ENCODE results near the gene FLNC.

Gene FLNC

GRCh38 chr7:128879939-128880746, 49.9 kb downstream of the FLNC start:
- DNase-seq (ENCODE audit: low read depth): no peak

GRCh38 chr7:128880791-128881457, 50.7 kb downstream of the FLNC start:
- no peak for DNase-seq (ENCODE audit: low read depth)

- no peak for DNase-seq (ENCODE audit: low read depth)
These were observed 51.4 kb downstream of the FLNC start for GRCh38 chr7:128881458-128882125.

GRCh38 chr7:128882134-128882533, 51.9 kb downstream of the FLNC start:
- DNase-seq (ENCODE audit: low read depth): no peak

- DNase-seq (ENCODE audit: low read depth): peak; percentile 51
These were observed 53.6 kb downstream of the FLNC start for GRCh38 chr7:128883622-128884448.

GRCh38 chr7:128884561-128885369, 54.6 kb downstream of the FLNC start:
- DNase-seq (ENCODE audit: low read depth): no peak

- no peak for DNase-seq (ENCODE audit: low read depth)
These were observed 55.4 kb downstream of the FLNC start for GRCh38 chr7:128885370-128886187.

GRCh38 chr7:128886391-128887168, 56.4 kb downstream of the FLNC start:
- no peak for DNase-seq (ENCODE audit: low read depth)

GRCh38 chr7:128887169-128888038, 57.2 kb downstream of the FLNC start:
- no peak for DNase-seq (ENCODE audit: low read depth)

- no peak for DNase-seq (ENCODE audit: low read depth)
These were observed 58.0 kb downstream of the FLNC start for GRCh38 chr7:128888039-128888755.

GRCh38 chr7:128888756-128889095, 58.5 kb downstream of the FLNC start:
- DNase-seq (ENCODE audit: low read depth): no peak

GRCh38 chr7:128889121-128889520, 58.9 kb downstream of the FLNC start:
- DNase-seq (ENCODE audit: low read depth): no peak

GRCh38 chr7:128890306-128891109, 60.3 kb downstream of the FLNC start:
- no peak for DNase-seq (ENCODE audit: low read depth)

GRCh38 chr7:128891110-128891941, 61.1 kb downstream of the FLNC start:
- no peak for DNase-seq (ENCODE audit: low read depth)

- DNase-seq (ENCODE audit: low read depth): no peak
These were observed 61.7 kb downstream of the FLNC start for GRCh38 chr7:128891942-128892269.

- no peak for DNase-seq (ENCODE audit: low read depth)
These were observed 62.5 kb downstream of the FLNC start for GRCh38 chr7:128892521-128893250.
